Prostate gland (tissue), 2 donors: ENCODE measurements around the gene ZDHHC11.
"Not testable (repeated sequence)": the region's sequence is repeated elsewhere in the genome, so short reads cannot be mapped to it uniquely, and the experiment has no call there.

Source experiments
- CTCF ChIP-seq, 4 experiments: fragments of 200-600 bp in 2 of 4; fragments of 450-650 bp in 2 of 4; sonication (generic) in 2 of 4; IDR thresholded peaks; 1 replicate in 3 of 4; 2 replicates in 1 of 4; pipeline ENCODE4 v1.5.1; 2016 to 2019; ENCODE audit warnings: antibody characterized with exemption in 4 of 4, mild to moderate bottlenecking in 2 of 4, moderate library complexity in 2 of 4
- POLR2A ChIP-seq: fragments of 450-650 bp; IDR thresholded peaks from one replicate; pipeline ENCODE4 v1.6.1; 2016; ENCODE audit warnings: antibody characterized with exemption, mild to moderate bottlenecking

GRCh38 chr5:811384-811783 is 39.4 kb downstream of the ZDHHC11 start:
- not testable (repeated sequence) for TF ChIP-seq CTCF (IDR thresholded peaks at IDR 0.05); POLR2A
